NCI-H2107 (cell line): ENCODE data around the gene CKAP2.
A peak's percentile ranks its signal among the peaks of the same experiment; 100 is the strongest.
"Not testable (repeated sequence)": the region's sequence is repeated elsewhere in the genome, so short reads cannot be mapped to it uniquely, and the experiment has no call there.

Experiments
- DNase-seq: peaks from one replicate; lab custom pipeline; 2025; lab: John Stamatoyannopoulos, UW

Gene CKAP2

GRCh38 chr13:52454820-52455676, at the start of gene CKAP2:
Gene CKAP2, plus strand, starts transcription at chr13:52455478. Its CDS starts 79 bp downstream, at chr13:52455557.
- DNase-seq = peak; percentile 76

GRCh38 chr13:52405767-52406494, 49.3 kb upstream of the CKAP2 start, which contains the start of gene THSD1:
Gene THSD1, minus strand, starts transcription at chr13:52406172. Its CDS starts 3,572 bp downstream, at chr13:52402600.
- DNase-seq = no peak

- DNase-seq = no peak
Observed at GRCh38 chr13:52406629-52407028, 48.6 kb upstream of the CKAP2 start.

GRCh38 chr13:52407436-52407835, 47.8 kb upstream of the CKAP2 start:
- DNase-seq = not testable (repeated sequence)

- DNase-seq = not testable (repeated sequence)
Observed at GRCh38 chr13:52408071-52408658, 47.1 kb upstream of the CKAP2 start.

GRCh38 chr13:52411629-52412028, 43.6 kb upstream of the CKAP2 start:
- DNase-seq = no peak

- no peak for DNase-seq
Observed at GRCh38 chr13:52412128-52412527, 43.1 kb upstream of the CKAP2 start.

- no peak for DNase-seq
Observed at GRCh38 chr13:52414051-52414450, 41.2 kb upstream of the CKAP2 start.

GRCh38 chr13:52414963-52415362, 40.3 kb upstream of the CKAP2 start:
- DNase-seq = no peak

- no peak for DNase-seq
Observed at GRCh38 chr13:52419080-52419479, 36.2 kb upstream of the CKAP2 start.

- no peak for DNase-seq
Observed at GRCh38 chr13:52421216-52421615, 34.1 kb upstream of the CKAP2 start.

GRCh38 chr13:52428295-52428694, 27.0 kb upstream of the CKAP2 start:
- DNase-seq = no peak

- DNase-seq = no peak
Observed at GRCh38 chr13:52432456-52432855, 22.8 kb upstream of the CKAP2 start.

- no peak for DNase-seq
Observed at GRCh38 chr13:52446265-52446664, 9.0 kb upstream of the CKAP2 start.

GRCh38 chr13:52447354-52447753, 7.9 kb upstream of the CKAP2 start:
- no peak for DNase-seq

- no peak for DNase-seq
Observed at GRCh38 chr13:52447815-52448552, 7.3 kb upstream of the CKAP2 start.

- no peak for DNase-seq
Observed at GRCh38 chr13:52449331-52450011, 5.8 kb upstream of the CKAP2 start.

- peak; percentile 96 for DNase-seq
Observed at GRCh38 chr13:52450012-52450792, 5.1 kb upstream of the CKAP2 start, which contains the start of gene VPS36. Gene VPS36, minus strand, starts transcription at chr13:52450634. Its CDS starts 40 bp downstream, at chr13:52450594.

GRCh38 chr13:52450793-52451116, 4.5 kb upstream of the CKAP2 start:
- no peak for DNase-seq

- no peak for DNase-seq
Observed at GRCh38 chr13:52451135-52451804, 4.0 kb upstream of the CKAP2 start.
